HL-60 (cell line): ENCODE measurements around the gene TTC12.

Experiments
- DNase-seq, 2 experiments: peaks; one replicate each; pipeline ENCODE4 v3.0.0-alpha.2; 2010 to 2020; ENCODE audit warnings: low read depth in 1 of 2, low spot score in 1 of 2
- H3K27ac ChIP-seq: fragments of 250-450 bp; sonication (Bioruptor Pico); replicated peaks from 2 replicates; pipeline ENCODE4 v1.5.1; 2020; ENCODE audit warnings: mild to moderate bottlenecking, moderate library complexity
- H3K27me3 ChIP-seq: fragments of 250-450 bp; sonication (Bioruptor Pico); 2 replicates; pipeline ENCODE4 v1.5.1; 2021; ENCODE audit warnings: mild to moderate bottlenecking, moderate library complexity; ENCODE audit not compliant: insufficient read depth, poor library complexity, severe bottlenecking
- H3K4me3 ChIP-seq: replicated peaks from 2 replicates; pipeline ENCODE4 v1.5.1; 2011; ENCODE audit warnings: mild to moderate bottlenecking, control low read depth, low read length; ENCODE audit not compliant: insufficient read depth
- GABPA ChIP-seq: IDR thresholded peaks from 2 replicates; pipeline ENCODE4 v1.6.1; 2012; ENCODE audit warnings: low read depth
- POLR2AphosphoS5 ChIP-seq: IDR thresholded peaks from 2 replicates; pipeline ENCODE4 v1.6.1; 2012; ENCODE audit warnings: low read depth
- SPI1 ChIP-seq: IDR thresholded peaks from 2 replicates; pipeline ENCODE4 v1.6.1; 2012; ENCODE audit warnings: low read depth, mild to moderate bottlenecking, borderline replicate concordance
- TF ChIP-seq, protein P1 (sequence below): IDR thresholded peaks from one replicate; pipeline ENCODE4 v1.5.1; 2011; ENCODE audit warnings: low read length, control low read depth, inconsistent platforms; ENCODE audit not compliant: insufficient read depth
- TF ChIP-seq, protein P2 (sequence below): IDR thresholded peaks from 2 replicates; pipeline ENCODE4 v1.6.1; 2012; ENCODE audit warnings: low read depth; ENCODE audit not compliant: insufficient replicate concordance

The TTC12 gene

DNA sequence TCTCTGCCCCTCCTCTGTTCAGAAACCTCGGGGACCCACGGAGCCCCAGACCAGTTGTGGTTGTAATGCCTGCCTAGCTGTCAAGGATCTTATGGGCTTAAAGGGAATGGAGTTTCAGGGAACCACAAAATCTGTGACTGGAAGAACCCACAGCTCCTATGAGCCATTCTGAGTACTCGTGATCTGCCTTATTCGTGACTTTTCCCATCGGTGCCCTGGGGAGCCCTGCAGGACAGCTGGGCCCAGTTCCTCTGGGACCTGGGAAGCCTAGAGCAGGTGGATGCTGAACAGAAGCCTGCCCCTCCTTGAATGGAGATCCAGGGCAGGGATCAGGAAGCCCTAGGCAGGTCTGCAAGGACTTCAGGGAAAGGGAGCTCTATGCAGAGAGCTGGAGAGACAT lies 42.1 kb upstream of the TTC12 start:
- Histone ChIP-seq H3K27ac (no peak overlapping the region), H3K4me3 (no peak overlapping the region), H3K27me3 (peaks cover 4% of the 10 kb centered on the region)
- no peak for TF ChIP-seq POLR2AphosphoS5
- TF ChIP-seq, protein P1, sequence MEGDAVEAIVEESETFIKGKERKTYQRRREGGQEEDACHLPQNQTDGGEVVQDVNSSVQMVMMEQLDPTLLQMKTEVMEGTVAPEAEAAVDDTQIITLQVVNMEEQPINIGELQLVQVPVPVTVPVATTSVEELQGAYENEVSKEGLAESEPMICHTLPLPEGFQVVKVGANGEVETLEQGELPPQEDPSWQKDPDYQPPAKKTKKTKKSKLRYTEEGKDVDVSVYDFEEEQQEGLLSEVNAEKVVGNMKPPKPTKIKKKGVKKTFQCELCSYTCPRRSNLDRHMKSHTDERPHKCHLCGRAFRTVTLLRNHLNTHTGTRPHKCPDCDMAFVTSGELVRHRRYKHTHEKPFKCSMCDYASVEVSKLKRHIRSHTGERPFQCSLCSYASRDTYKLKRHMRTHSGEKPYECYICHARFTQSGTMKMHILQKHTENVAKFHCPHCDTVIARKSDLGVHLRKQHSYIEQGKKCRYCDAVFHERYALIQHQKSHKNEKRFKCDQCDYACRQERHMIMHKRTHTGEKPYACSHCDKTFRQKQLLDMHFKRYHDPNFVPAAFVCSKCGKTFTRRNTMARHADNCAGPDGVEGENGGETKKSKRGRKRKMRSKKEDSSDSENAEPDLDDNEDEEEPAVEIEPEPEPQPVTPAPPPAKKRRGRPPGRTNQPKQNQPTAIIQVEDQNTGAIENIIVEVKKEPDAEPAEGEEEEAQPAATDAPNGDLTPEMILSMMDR = no peak
- TF ChIP-seq SPI1 = no peak
- no peak for TF ChIP-seq GABPA
- TF ChIP-seq, protein P2, sequence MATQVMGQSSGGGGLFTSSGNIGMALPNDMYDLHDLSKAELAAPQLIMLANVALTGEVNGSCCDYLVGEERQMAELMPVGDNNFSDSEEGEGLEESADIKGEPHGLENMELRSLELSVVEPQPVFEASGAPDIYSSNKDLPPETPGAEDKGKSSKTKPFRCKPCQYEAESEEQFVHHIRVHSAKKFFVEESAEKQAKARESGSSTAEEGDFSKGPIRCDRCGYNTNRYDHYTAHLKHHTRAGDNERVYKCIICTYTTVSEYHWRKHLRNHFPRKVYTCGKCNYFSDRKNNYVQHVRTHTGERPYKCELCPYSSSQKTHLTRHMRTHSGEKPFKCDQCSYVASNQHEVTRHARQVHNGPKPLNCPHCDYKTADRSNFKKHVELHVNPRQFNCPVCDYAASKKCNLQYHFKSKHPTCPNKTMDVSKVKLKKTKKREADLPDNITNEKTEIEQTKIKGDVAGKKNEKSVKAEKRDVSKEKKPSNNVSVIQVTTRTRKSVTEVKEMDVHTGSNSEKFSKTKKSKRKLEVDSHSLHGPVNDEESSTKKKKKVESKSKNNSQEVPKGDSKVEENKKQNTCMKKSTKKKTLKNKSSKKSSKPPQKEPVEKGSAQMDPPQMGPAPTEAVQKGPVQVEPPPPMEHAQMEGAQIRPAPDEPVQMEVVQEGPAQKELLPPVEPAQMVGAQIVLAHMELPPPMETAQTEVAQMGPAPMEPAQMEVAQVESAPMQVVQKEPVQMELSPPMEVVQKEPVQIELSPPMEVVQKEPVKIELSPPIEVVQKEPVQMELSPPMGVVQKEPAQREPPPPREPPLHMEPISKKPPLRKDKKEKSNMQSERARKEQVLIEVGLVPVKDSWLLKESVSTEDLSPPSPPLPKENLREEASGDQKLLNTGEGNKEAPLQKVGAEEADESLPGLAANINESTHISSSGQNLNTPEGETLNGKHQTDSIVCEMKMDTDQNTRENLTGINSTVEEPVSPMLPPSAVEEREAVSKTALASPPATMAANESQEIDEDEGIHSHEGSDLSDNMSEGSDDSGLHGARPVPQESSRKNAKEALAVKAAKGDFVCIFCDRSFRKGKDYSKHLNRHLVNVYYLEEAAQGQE = no peak
- DNase-seq = no peak

DNA sequence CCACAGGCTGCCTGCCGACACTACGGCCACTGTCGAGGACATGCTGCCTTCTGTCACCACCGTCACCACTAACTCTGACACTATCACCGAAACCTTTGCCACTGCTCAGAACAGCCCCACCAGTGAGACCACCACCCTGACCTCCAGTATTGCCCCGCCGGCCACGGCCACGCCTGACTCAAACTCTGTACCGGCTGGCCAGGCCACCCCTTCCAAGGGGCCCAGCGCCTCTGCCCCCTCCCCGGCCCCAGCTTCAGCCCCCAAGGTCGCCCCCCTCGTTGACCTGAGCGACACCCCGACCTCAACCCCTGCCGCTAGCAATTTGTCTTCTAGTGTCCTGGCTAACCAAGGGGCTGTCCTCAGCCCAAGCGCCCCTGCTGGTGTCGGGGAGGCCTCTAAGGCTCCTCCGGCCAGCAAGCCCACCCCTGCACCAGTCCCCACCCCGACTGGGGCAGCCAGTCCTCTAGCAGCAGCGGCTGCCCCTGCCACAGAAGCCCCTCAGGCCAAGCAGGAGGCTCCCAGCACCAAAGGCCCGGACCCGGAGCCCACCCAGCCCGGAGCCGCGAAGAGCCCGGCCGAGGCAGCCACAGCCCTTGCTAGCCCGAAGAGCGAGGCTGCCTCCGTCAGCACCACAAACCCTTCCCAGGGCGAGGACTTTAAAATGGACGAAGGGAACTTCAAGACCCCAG lies 41.3 kb upstream of the TTC12 start:
- TF ChIP-seq, protein P2 = no peak
- no peak for TF ChIP-seq POLR2AphosphoS5
- TF ChIP-seq, protein P1 = no peak
- TF ChIP-seq GABPA = no peak
- no peak for TF ChIP-seq SPI1
- H3K4me3 ChIP-seq = no peak overlapping the region
- no peak overlapping the region for H3K27ac ChIP-seq
- H3K27me3 ChIP-seq = peaks cover 4% of the 10 kb centered on the region
- DNase-seq = no peak

DNA sequence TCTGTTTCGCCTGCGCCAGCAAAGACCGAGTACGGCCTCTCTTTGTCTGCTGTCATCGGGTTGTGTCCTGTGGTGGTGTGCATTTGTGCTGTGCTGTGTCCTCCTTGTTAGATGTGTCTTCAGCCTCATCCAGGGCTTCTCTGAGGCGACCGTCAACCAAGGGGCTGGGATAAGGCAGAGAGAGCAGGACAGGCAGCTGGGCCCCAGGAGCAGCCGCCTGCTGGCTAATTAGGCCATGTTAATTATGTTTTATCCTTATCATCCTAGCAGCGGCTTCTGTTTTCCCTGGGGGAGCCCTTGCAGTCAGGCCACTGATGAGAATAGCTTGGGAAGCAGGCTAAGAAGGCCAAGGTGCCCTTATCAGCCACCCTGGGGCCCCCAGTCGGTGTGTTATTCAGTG lies 40.7 kb upstream of the TTC12 start:
- DNase-seq = no peak
- TF ChIP-seq SPI1 (no peak), GABPA (no peak), POLR2AphosphoS5 (no peak)
- TF ChIP-seq, protein P2 = no peak
- TF ChIP-seq, protein P1 = no peak
- peaks cover 4% of the 10 kb centered on the region for H3K27me3 ChIP-seq
- H3K4me3 ChIP-seq = no peak overlapping the region
- no peak overlapping the region for H3K27ac ChIP-seq
